ENCODE results near the gene JCAD.

Gene JCAD

DNA sequence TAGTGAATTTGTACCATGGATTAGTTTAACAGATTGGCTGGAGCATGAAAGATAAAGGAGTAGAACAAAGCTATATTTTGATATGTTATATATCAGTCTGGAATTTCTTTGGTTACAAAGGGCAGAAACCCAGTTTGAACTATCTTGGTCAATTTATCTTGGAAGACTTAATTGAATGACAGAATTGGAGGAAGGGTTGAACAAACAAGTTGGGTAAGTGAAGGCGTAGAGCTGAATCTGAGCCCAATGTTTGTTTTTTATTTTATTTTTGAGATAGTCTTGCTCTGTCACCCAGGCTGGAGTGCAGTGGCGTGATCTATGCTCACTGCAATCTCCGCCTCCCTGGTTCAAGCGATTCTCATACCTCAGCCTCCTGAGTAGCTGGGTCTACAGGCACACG lies 21.8 kb upstream of the JCAD start:
- TF ChIP-seq, protein P1, sequence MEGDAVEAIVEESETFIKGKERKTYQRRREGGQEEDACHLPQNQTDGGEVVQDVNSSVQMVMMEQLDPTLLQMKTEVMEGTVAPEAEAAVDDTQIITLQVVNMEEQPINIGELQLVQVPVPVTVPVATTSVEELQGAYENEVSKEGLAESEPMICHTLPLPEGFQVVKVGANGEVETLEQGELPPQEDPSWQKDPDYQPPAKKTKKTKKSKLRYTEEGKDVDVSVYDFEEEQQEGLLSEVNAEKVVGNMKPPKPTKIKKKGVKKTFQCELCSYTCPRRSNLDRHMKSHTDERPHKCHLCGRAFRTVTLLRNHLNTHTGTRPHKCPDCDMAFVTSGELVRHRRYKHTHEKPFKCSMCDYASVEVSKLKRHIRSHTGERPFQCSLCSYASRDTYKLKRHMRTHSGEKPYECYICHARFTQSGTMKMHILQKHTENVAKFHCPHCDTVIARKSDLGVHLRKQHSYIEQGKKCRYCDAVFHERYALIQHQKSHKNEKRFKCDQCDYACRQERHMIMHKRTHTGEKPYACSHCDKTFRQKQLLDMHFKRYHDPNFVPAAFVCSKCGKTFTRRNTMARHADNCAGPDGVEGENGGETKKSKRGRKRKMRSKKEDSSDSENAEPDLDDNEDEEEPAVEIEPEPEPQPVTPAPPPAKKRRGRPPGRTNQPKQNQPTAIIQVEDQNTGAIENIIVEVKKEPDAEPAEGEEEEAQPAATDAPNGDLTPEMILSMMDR (IDR thresholded peaks at IDR 0.05; ENCODE audit: low read depth, low read length), result no peak

GRCh38 chr10:30080161-30080560 lies 20.8 kb upstream of the JCAD start:
- DNase-seq (ENCODE audit: extremely low read depth, low read depth), result no peak
- TF ChIP-seq, protein P1 (IDR thresholded peaks at IDR 0.05; ENCODE audit: low read depth, low read length), result no peak

More for the DNA sequence above, 21.8 kb upstream of the JCAD start:
- no peak for DNase-seq (ENCODE audit: extremely low read depth, low read depth)

- TF ChIP-seq, protein P1 (IDR thresholded peaks at IDR 0.05; ENCODE audit: low read depth, low read length), result no peak
- no peak for DNase-seq (ENCODE audit: extremely low read depth, low read depth)
Observed at GRCh38 chr10:30079408-30079807, 20.0 kb upstream of the JCAD start.

GRCh38 chr10:30075481-30075880 lies 16.1 kb upstream of the JCAD start:
- TF ChIP-seq, protein P1 (IDR thresholded peaks at IDR 0.05; ENCODE audit: low read depth, low read length), result no peak
- DNase-seq (ENCODE audit: extremely low read depth, low read depth), result no peak

- no peak for DNase-seq (ENCODE audit: extremely low read depth, low read depth)
- TF ChIP-seq, protein P1 (IDR thresholded peaks at IDR 0.05; ENCODE audit: low read depth, low read length), result no peak
Observed at GRCh38 chr10:30074933-30075332, 15.5 kb upstream of the JCAD start.

DNA sequence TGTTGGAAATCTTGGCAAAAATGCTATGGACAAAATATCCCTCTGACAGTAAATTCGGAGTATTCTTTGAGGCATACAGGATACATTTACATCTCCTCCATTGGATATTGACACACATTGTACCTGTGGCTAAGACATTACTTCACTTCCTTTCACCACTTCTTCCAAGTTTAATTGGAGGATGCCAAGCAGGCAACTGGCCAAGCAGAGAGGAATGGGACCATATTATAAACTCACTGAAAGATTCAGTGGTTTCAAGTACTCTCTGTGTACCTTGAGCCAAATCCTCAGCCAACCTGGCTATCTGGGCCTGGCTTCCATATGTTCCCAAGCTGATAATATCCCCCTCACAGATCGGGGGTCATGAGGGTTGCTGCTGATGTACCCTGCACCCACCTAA lies 14.7 kb upstream of the JCAD start:
- TF ChIP-seq, protein P1 (IDR thresholded peaks at IDR 0.05; ENCODE audit: low read depth, low read length), result no peak
- no peak for DNase-seq (ENCODE audit: extremely low read depth, low read depth)

GRCh38 chr10:30073767-30074060 lies 14.3 kb upstream of the JCAD start:
- TF ChIP-seq, protein P1 (IDR thresholded peaks at IDR 0.05; ENCODE audit: low read depth, low read length), result no peak
- no peak for DNase-seq (ENCODE audit: extremely low read depth, low read depth)

Data from AG09319 (cell line).